ENCODE data around the gene ZSCAN5A.

GRCh38 chr19:56297010-56297409 lies 17.6 kb downstream of the ZSCAN5A start:
- TF ChIP-seq, protein P1, sequence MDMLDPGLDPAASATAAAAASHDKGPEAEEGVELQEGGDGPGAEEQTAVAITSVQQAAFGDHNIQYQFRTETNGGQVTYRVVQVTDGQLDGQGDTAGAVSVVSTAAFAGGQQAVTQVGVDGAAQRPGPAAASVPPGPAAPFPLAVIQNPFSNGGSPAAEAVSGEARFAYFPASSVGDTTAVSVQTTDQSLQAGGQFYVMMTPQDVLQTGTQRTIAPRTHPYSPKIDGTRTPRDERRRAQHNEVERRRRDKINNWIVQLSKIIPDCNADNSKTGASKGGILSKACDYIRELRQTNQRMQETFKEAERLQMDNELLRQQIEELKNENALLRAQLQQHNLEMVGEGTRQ (CRISPR knock-in tag; IDR thresholded peaks at IDR 0.05), result no peak
- TF ChIP-seq ASH1L (IDR thresholded peaks at IDR 0.05; ENCODE audit: borderline replicate concordance, low read depth, partially characterized antibody), result no peak
- TF ChIP-seq CTCF (IDR thresholded peaks at IDR 0.05 in 2 of 3, conservative IDR thresholded peaks at IDR 0.05 in 1 of 3; ENCODE audit: insufficient read depth in 2 of 3, low read depth in 1 of 3, low read length in 3 of 3), result no peak
- no peak for TF ChIP-seq BMI1 (IDR thresholded peaks at IDR 0.05; ENCODE audit: low read length)
- no peak for TF ChIP-seq HOMEZ (CRISPR knock-in tag; IDR thresholded peaks at IDR 0.05)
- no peak for TF ChIP-seq NR4A1 (CRISPR knock-in tag; IDR thresholded peaks at IDR 0.05)
- no peak for TF ChIP-seq NR4A1 (tag; IDR thresholded peaks at IDR 0.05)
- TF ChIP-seq ZNF232 (CRISPR knock-in tag; IDR thresholded peaks at IDR 0.05), result no peak
- TF ChIP-seq MITF (IDR thresholded peaks at IDR 0.05), result no peak
- no peak for TF ChIP-seq ZNF589 (CRISPR knock-in tag; IDR thresholded peaks at IDR 0.05; ENCODE audit: low read depth)

Data from K562 (cell line).